HG03095 (cell line): ENCODE results near the gene SRPK2.
"Not testable (repeated sequence)": the region's sequence is repeated elsewhere in the genome, so short reads cannot be mapped to it uniquely, and the experiment has no call there.

Source experiments
- ATAC-seq: cut with Tn5 transposase; IDR thresholded peaks from one replicate; pipeline ENCODE4 v1.9.1; 2021; ENCODE audit warnings: moderate library complexity; ENCODE audit not compliant: unreplicated experiment

The SRPK2 gene

GRCh38 chr7:105199386-105199785 is 189.3 kb downstream of the SRPK2 start:
- ATAC-seq = no peak

GRCh38 chr7:105198223-105198622 is 190.5 kb downstream of the SRPK2 start:
- ATAC-seq = no peak

GRCh38 chr7:105196473-105196872 is 192.2 kb downstream of the SRPK2 start:
- ATAC-seq = no peak

- no peak for ATAC-seq
These were observed 192.8 kb downstream of the SRPK2 start for GRCh38 chr7:105195891-105196290.

GRCh38 chr7:105194959-105195358 is 193.8 kb downstream of the SRPK2 start:
- ATAC-seq = not testable (repeated sequence)

GRCh38 chr7:105191331-105191730 is 197.4 kb downstream of the SRPK2 start:
- ATAC-seq = no peak

GRCh38 chr7:105189859-105190492 is 198.7 kb downstream of the SRPK2 start:
- ATAC-seq = no peak

- ATAC-seq = no peak
These were observed 200.5 kb downstream of the SRPK2 start for GRCh38 chr7:105188201-105188600.

GRCh38 chr7:105187302-105188169 is 201.2 kb downstream of the SRPK2 start:
- peak; percentile 59 for ATAC-seq

GRCh38 chr7:105185290-105186010 is 203.3 kb downstream of the SRPK2 start:
- no peak for ATAC-seq

GRCh38 chr7:105180002-105180401 is 208.7 kb downstream of the SRPK2 start:
- no peak for ATAC-seq

GRCh38 chr7:105178928-105179541 is 209.7 kb downstream of the SRPK2 start:
- no peak for ATAC-seq

- no peak for ATAC-seq
These were observed 210.5 kb downstream of the SRPK2 start for GRCh38 chr7:105178177-105178576.

- no peak for ATAC-seq
These were observed 211.7 kb downstream of the SRPK2 start for GRCh38 chr7:105177026-105177425.

GRCh38 chr7:105173586-105173985 is 215.1 kb downstream of the SRPK2 start:
- no peak for ATAC-seq

GRCh38 chr7:105164751-105165150 is 224.0 kb downstream of the SRPK2 start:
- no peak for ATAC-seq

- ATAC-seq = no peak
These were observed 225.0 kb downstream of the SRPK2 start for GRCh38 chr7:105163718-105164117.

GRCh38 chr7:105161366-105161765 is 227.4 kb downstream of the SRPK2 start:
- no peak for ATAC-seq

GRCh38 chr7:105157278-105157677 is 231.4 kb downstream of the SRPK2 start:
- no peak for ATAC-seq

GRCh38 chr7:105156731-105157130 is 232.0 kb downstream of the SRPK2 start:
- ATAC-seq = no peak

GRCh38 chr7:105154084-105154483 is 234.6 kb downstream of the SRPK2 start:
- ATAC-seq = no peak
